PC-3 (cell line): ENCODE results near the gene ZNF672. TPM values are rescaled to one million over a fixed set of nuclear protein-coding genes. Genes with fewer than 3 reads are reported as not detected.

ENCODE experiments used
- ATAC-seq: fragments of 200-7000 bp; cut with Tn5 transposase; 2 replicates; pipeline ENCODE4 v1.9.1; 2020; ENCODE audit warnings: mild to moderate bottlenecking, moderate library complexity
- BruUV-seq: library from RNA; stranded (reverse); fragments of 400-500 nt; replicated peaks from 2 replicates; lab custom pipeline; 2021; lab: Mats Ljungman, UMichigan
- CTCF ChIA-PET: fragments of 300-600 bp; sonication (Branson Sonifier 250); formaldehyde crosslinking; loops from one replicate; lab custom pipeline; 2022; ENCODE audit warnings: antibody characterized with exemption; lab: Charles Lee
- POLR2A ChIA-PET: fragments of 300-600 bp; sonication (Branson Sonifier 250); formaldehyde crosslinking; loops from one replicate; lab custom pipeline; 2022; ENCODE audit warnings: antibody characterized with exemption; ENCODE audit not compliant: unreplicated experiment; lab: Charles Lee
- DNase-seq: peaks from one replicate; pipeline ENCODE4 v3.0.0-alpha.2; 2015
- H2AFZ ChIP-seq: fragments of 300-600 bp; sonication (generic); 2 replicates; pipeline ENCODE4 v1.6.0; 2016; ENCODE audit warnings: antibody characterized with exemption, low read length
- H3F3A ChIP-seq: fragments of 300-600 bp; sonication (generic); one replicate; pipeline ENCODE4 v1.6.0; 2017; ENCODE audit warnings: antibody characterized with exemption, low read length, control low read depth, mild to moderate bottlenecking; ENCODE audit not compliant: unreplicated experiment
- H3K27ac ChIP-seq: fragments of 300-600 bp; sonication (generic); 2 replicates; pipeline ENCODE4 v1.5.1; 2016; ENCODE audit warnings: mild to moderate bottlenecking, low read length
- H3K27me3 ChIP-seq: fragments of 300-600 bp; sonication (generic); 2 replicates; pipeline ENCODE4 v1.6.1; 2016; ENCODE audit warnings: low read length, mixed read lengths
- H3K36me3 ChIP-seq: fragments of 300-600 bp; sonication (generic); 2 replicates; pipeline ENCODE4 v1.6.1; 2016; ENCODE audit warnings: low read depth, mixed run types, low read length, mixed read lengths
- H3K4me1 ChIP-seq: fragments of 300-600 bp; sonication (generic); 2 replicates; pipeline ENCODE4 v1.5.1; 2016; ENCODE audit warnings: low read length; ENCODE audit not compliant: insufficient read depth
- H3K4me2 ChIP-seq: fragments of 300-600 bp; sonication (generic); 2 replicates; pipeline ENCODE4 v1.6.0; 2016; ENCODE audit warnings: low read length
- H3K4me3 ChIP-seq: fragments of 300-600 bp; sonication (generic); 2 replicates; pipeline ENCODE4 v1.5.1; 2016; ENCODE audit warnings: mild to moderate bottlenecking, low read length, mixed read lengths
- H3K79me2 ChIP-seq: fragments of 300-600 bp; sonication (generic); 2 replicates; pipeline ENCODE4 v1.6.1; 2017; ENCODE audit warnings: low read length, mixed read lengths
- H3K9ac ChIP-seq: fragments of 300-600 bp; sonication (generic); 2 replicates; pipeline ENCODE4 v1.6.0; 2016; ENCODE audit warnings: mild to moderate bottlenecking, low read length
- H3K9me2 ChIP-seq: fragments of 300-600 bp; sonication (generic); replicated peaks from 2 replicates; pipeline ENCODE4 v1.6.1; 2016; ENCODE audit warnings: mixed run types, low read length, mixed read lengths
- H3K9me3 ChIP-seq: fragments of 300-600 bp; sonication (generic); 2 replicates; pipeline ENCODE4 v1.6.1; 2016; ENCODE audit warnings: low read length, mixed read lengths
- H4K20me1 ChIP-seq: fragments of 300-600 bp; sonication (generic); 2 replicates; pipeline ENCODE4 v1.6.1; 2016; ENCODE audit warnings: low read length, mixed read lengths
- EZH2 ChIP-seq: fragments of 300-600 bp; sonication (generic); IDR thresholded peaks from one replicate; pipeline ENCODE4 v1.6.1; 2017; ENCODE audit warnings: antibody characterized with exemption, mild to moderate bottlenecking, low read length; ENCODE audit not compliant: unreplicated experiment
- EZH2phosphoT487 ChIP-seq: fragments of 300-600 bp; sonication (generic); IDR thresholded peaks from 2 replicates; pipeline ENCODE4 v1.6.1; 2018; ENCODE audit warnings: mild to moderate bottlenecking, antibody characterized with exemption, low read length, borderline replicate concordance
- intact Hi-C: fragments of 100-400 bp; cut with micrococcal nuclease; formaldehyde crosslinking; loops from 2 replicates; pipeline ENCODE4 v1.9.0; 2023
- total RNA-seq: library from RNA; depleted of rRNA; stranded (reverse); fragments of >200 nt; gene quantifications from 2 replicates; pipeline ENCODE4 v1.2.3, GENCODE V29; 2014
- TF ChIP-seq, protein P1 (sequence below): fragments of 300-600 bp; sonication (generic); conservative IDR thresholded peaks from 2 replicates; pipeline ENCODE4 v1.5.1; 2017; ENCODE audit warnings: antibody characterized with exemption, low read depth, mild to moderate bottlenecking, low read length

Gene ZNF672
- total RNA-seq, 1 experiment from 2014 or later = 83.9 TPM

DNA sequence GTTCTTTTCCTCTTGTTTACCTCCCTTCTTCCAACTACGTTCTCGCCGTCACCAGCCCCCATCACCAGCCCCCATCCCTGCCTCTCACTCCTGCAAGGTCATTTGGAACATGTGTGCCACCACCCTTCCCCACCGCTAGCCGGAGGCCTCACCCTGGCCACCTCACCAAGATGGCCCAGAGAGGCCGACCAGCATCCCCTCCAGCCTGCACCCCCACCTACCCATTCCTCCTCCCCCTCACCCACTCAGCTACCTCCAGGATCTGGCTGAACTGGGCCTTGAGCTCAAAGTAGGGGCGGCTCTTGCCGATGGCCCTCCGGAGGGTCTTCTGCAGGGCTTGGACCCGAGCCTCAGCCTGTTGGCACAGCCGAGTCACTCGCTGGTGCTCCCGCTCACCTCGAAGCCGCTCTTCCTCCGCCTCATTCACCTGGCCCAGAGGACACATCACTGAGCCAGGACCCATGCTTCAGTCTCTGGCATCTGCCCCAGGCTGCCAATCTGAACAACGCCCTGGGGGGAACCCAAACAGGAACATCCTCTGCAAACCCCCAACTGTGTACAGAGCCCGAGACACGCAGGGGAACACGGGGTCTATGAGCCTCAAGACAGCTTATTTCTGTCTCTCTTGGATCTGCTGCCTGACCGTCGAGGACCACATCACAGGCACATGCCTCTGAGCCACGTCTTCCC lies 25.1 kb upstream of the ZNF672 start:
- TF ChIP-seq EZH2phosphoT487 (no peak), EZH2 (no peak)
- TF ChIP-seq, protein P1, sequence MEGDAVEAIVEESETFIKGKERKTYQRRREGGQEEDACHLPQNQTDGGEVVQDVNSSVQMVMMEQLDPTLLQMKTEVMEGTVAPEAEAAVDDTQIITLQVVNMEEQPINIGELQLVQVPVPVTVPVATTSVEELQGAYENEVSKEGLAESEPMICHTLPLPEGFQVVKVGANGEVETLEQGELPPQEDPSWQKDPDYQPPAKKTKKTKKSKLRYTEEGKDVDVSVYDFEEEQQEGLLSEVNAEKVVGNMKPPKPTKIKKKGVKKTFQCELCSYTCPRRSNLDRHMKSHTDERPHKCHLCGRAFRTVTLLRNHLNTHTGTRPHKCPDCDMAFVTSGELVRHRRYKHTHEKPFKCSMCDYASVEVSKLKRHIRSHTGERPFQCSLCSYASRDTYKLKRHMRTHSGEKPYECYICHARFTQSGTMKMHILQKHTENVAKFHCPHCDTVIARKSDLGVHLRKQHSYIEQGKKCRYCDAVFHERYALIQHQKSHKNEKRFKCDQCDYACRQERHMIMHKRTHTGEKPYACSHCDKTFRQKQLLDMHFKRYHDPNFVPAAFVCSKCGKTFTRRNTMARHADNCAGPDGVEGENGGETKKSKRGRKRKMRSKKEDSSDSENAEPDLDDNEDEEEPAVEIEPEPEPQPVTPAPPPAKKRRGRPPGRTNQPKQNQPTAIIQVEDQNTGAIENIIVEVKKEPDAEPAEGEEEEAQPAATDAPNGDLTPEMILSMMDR = no peak
- H3K4me1 ChIP-seq = peaks cover 22% of the 10 kb centered on the region
- H3K36me3 ChIP-seq = peaks cover 56% of the 10 kb centered on the region
- no peak for ATAC-seq
- ChIA-PET CTCF (no interaction called here), POLR2A (no interaction called here)
- H3F3A ChIP-seq = no peaks in the 10 kb centered on the region
- H3K4me2 ChIP-seq = no peak overlapping the region
- H3K27ac ChIP-seq = no peak overlapping the region
- no peak overlapping the region for H2AFZ ChIP-seq
- BruUV-seq = no TSS peak
- no peak overlapping the region for H3K9ac ChIP-seq
- H3K4me3 ChIP-seq = no peak overlapping the region
- H3K27me3 ChIP-seq = no peaks in the 10 kb centered on the region
- peaks cover 16% of the 10 kb centered on the region for H3K79me2 ChIP-seq
- intact Hi-C loops = no loop called here
- H3K9me2 ChIP-seq = no peaks in the 10 kb centered on the region
- H3K9me3 ChIP-seq = no peaks in the 10 kb centered on the region
- no peak for DNase-seq
- H4K20me1 ChIP-seq = no peaks in the 10 kb centered on the region

DNA sequence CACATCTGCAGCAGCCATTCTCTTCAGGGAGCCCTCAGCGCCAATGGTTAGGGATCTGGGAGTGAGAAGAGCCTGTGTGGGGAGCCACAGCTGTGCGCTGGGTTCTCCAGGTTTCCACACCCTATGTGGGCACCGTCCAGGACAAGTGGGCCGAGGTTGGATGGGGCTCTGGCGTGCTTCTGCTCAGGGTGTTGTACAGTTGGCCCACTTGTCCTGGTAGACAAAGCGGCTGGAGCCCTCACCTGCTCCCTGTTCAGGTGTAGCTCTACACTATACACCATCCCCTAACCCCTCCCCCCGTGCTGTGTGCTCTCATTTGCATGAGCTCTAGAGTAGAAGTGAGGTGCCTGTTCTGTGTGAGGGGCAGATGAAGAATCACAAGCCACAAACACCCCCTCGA lies 24.5 kb upstream of the ZNF672 start:
- Histone ChIP-seq H3K4me2 (no peak overlapping the region), H3K27ac (no peak overlapping the region), H3K9me3 (no peaks in the 10 kb centered on the region), H2AFZ (no peak overlapping the region), H3K4me1 (peaks cover 22% of the 10 kb centered on the region), H4K20me1 (no peaks in the 10 kb centered on the region), H3K79me2 (peaks cover 23% of the 10 kb centered on the region), H3K36me3 (peaks cover 60% of the 10 kb centered on the region), H3K27me3 (no peaks in the 10 kb centered on the region), H3K4me3 (no peak overlapping the region), H3F3A (no peaks in the 10 kb centered on the region), H3K9ac (no peak overlapping the region), H3K9me2 (no peaks in the 10 kb centered on the region)
- no peak for TF ChIP-seq EZH2
- TF ChIP-seq EZH2phosphoT487 = no peak
- TF ChIP-seq, protein P1 = no peak
- BruUV-seq = no TSS peak
- ATAC-seq = no peak
- POLR2A ChIA-PET = no interaction called here
- intact Hi-C loops = no loop called here
- no peak for DNase-seq
- CTCF ChIA-PET = no interaction called here

DNA sequence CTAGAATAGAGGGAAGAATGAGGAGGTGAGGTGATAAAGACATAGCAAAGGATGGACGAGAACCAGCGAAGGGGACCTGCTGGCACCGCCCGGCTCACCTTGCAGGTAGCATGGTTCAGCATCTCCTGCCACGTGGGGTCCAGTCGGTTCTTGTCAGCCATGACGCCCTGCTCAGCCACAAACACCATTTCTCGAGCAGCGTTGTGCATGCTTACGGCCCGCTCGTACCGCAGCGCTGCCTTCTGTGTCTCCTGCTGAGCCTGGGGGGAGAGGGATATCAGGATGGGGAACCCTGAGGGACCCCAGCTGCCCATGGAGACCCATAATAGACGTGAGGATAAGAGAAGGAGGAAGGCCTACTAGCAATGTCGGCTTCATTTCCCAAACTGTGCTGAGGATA lies 23.7 kb upstream of the ZNF672 start:
- Histone ChIP-seq H3K79me2 (peaks cover 31% of the 10 kb centered on the region), H3K27ac (no peak overlapping the region), H3F3A (no peaks in the 10 kb centered on the region), H3K4me2 (no peak overlapping the region), H3K9ac (no peak overlapping the region), H3K27me3 (no peaks in the 10 kb centered on the region), H3K9me3 (no peaks in the 10 kb centered on the region), H2AFZ (no peak overlapping the region), H3K4me3 (no peak overlapping the region), H3K4me1 (peaks cover 22% of the 10 kb centered on the region), H4K20me1 (no peaks in the 10 kb centered on the region), H3K9me2 (no peaks in the 10 kb centered on the region), H3K36me3 (peaks cover 67% of the 10 kb centered on the region)
- POLR2A ChIA-PET = no interaction called here
- ATAC-seq (no peak), DNase-seq (no peak)
- no TSS peak for BruUV-seq
- CTCF ChIA-PET = no interaction called here
- intact Hi-C loops = no loop called here
- TF ChIP-seq, protein P1 = no peak
- no peak for TF ChIP-seq EZH2
- TF ChIP-seq EZH2phosphoT487 = no peak
